Smooth muscle cell (in vitro differentiated cells): ENCODE measurements around the gene OR52L1. TPM values are rescaled to one million over a fixed set of nuclear protein-coding genes. Genes with fewer than 3 reads are reported as not detected.

Experiments
- DNase-seq: peaks from one replicate; lab custom pipeline; 2025; ENCODE audit not compliant: unreplicated experiment; lab: John Stamatoyannopoulos, UW
- H2AFZ ChIP-seq: fragments of 200-600 bp; sonication (generic); 2 replicates; pipeline ENCODE4 v1.6.0; 2016; ENCODE audit warnings: antibody characterized with exemption, low read depth, mild to moderate bottlenecking
- H3F3A ChIP-seq: fragments of 200-600 bp; sonication (generic); 2 replicates; pipeline ENCODE4 v1.6.0; 2017; ENCODE audit warnings: antibody characterized with exemption, low read depth
- H3K27ac ChIP-seq: fragments of 200-600 bp; sonication (generic); 2 replicates; pipeline ENCODE4 v1.5.1; 2016; ENCODE audit warnings: low read depth, mild to moderate bottlenecking
- H3K27me3 ChIP-seq: fragments of 200-600 bp; sonication (generic); 2 replicates; pipeline ENCODE4 v1.6.1; 2016; ENCODE audit warnings: low read depth, mild to moderate bottlenecking
- H3K36me3 ChIP-seq: fragments of 200-600 bp; sonication (generic); 2 replicates; pipeline ENCODE4 v1.5.1; 2016; ENCODE audit warnings: low read depth
- H3K4me1 ChIP-seq: fragments of 200-600 bp; sonication (generic); 2 replicates; pipeline ENCODE4 v1.5.1; 2016; ENCODE audit warnings: low read depth
- H3K4me2 ChIP-seq: fragments of 200-600 bp; sonication (generic); 2 replicates; pipeline ENCODE4 v1.6.0; 2016; ENCODE audit warnings: mild to moderate bottlenecking
- H3K4me3 ChIP-seq: fragments of 200-600 bp; sonication (generic); 2 replicates; pipeline ENCODE4 v1.5.1; 2016; ENCODE audit warnings: mild to moderate bottlenecking
- H3K79me2 ChIP-seq: fragments of 200-600 bp; sonication (generic); 2 replicates; pipeline ENCODE4 v1.6.0; 2016; ENCODE audit warnings: low read depth, mild to moderate bottlenecking
- H3K9ac ChIP-seq: fragments of 200-600 bp; sonication (generic); 2 replicates; pipeline ENCODE4 v1.6.0; 2016; ENCODE audit warnings: low read depth
- H3K9me3 ChIP-seq: fragments of 200-600 bp; sonication (generic); replicated peaks from 2 replicates; pipeline ENCODE4 v1.5.1; 2016; ENCODE audit warnings: low read depth
- H4K20me1 ChIP-seq: fragments of 200-600 bp; sonication (generic); 2 replicates; pipeline ENCODE4 v1.6.0; 2016; ENCODE audit warnings: low read depth
- WGBS: methylation state at CpG from one replicate; pipeline ENCODE4 v1.1.7; 2016; ENCODE audit warnings: low lambda C conversion rate; 5-methylcytosine and 5-hydroxymethylcytosine counted together
- polyA plus RNA-seq: library from polyadenylated mRNA; unstranded; fragments of >200 nt; fragmentation: Nextera tagmentation; extraction: Ambion mirVana; gene quantifications from 2 replicates; pipeline ENCODE4 v1.2.1, GENCODE V29; 2016
- total RNA-seq: library from RNA; depleted of rRNA; stranded (reverse); fragments of >200 nt; gene quantifications from 2 replicates; pipeline ENCODE4 v1.2.3, GENCODE V29; 2014
- TF ChIP-seq, protein P1 (sequence below): fragments of 200-600 bp; sonication (generic); IDR thresholded peaks from 2 replicates; pipeline ENCODE4 v1.5.1; 2017; ENCODE audit warnings: borderline replicate concordance, mild to moderate bottlenecking, antibody characterized with exemption; ENCODE audit not compliant: insufficient read depth, poor library complexity, severe bottlenecking

The OR52L1 gene
- total and polyA plus RNA-seq, 2 experiments from 2014 or later, result 0.18 TPM; not detected in 1

DNA sequence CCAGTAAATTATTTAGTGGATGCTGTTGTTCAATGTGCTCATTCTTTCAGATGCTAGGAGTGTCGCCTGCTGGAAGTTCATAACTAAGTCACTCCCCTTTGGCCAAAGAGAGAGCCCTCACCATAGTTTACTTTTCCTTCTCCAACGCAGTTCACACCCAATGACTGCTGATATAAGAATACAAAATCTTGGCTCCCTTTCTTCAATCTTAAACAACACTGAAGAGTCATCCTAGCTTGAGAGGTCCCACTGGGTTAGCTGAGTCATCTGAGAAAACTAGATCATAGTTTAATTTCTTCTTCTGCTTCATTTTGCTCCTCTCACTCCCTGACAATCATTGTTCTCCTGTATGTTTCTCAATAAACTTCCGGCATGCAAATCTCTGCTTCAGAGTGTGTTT is 5.4 kb upstream of the OR52L1 start:
- no peaks in the 10 kb centered on the region for H3K36me3 ChIP-seq
- H3K27ac ChIP-seq, result no peak overlapping the region
- no peak overlapping the region for H3K9ac ChIP-seq
- H2AFZ ChIP-seq, result no peak overlapping the region
- peaks cover under 1% of the 10 kb centered on the region for H3K27me3 ChIP-seq
- WGBS, result 80% methylated on average over 3 of the region's 3 CpGs
- no peaks in the 10 kb centered on the region for H4K20me1 ChIP-seq
- no peaks in the 10 kb centered on the region for H3F3A ChIP-seq
- no peaks in the 10 kb centered on the region for H3K4me1 ChIP-seq
- no peak overlapping the region for H3K4me2 ChIP-seq
- H3K9me3 ChIP-seq, result no peaks in the 10 kb centered on the region
- H3K4me3 ChIP-seq, result no peak overlapping the region
- DNase-seq, result no peak
- H3K79me2 ChIP-seq, result no peaks in the 10 kb centered on the region
- TF ChIP-seq, protein P1, sequence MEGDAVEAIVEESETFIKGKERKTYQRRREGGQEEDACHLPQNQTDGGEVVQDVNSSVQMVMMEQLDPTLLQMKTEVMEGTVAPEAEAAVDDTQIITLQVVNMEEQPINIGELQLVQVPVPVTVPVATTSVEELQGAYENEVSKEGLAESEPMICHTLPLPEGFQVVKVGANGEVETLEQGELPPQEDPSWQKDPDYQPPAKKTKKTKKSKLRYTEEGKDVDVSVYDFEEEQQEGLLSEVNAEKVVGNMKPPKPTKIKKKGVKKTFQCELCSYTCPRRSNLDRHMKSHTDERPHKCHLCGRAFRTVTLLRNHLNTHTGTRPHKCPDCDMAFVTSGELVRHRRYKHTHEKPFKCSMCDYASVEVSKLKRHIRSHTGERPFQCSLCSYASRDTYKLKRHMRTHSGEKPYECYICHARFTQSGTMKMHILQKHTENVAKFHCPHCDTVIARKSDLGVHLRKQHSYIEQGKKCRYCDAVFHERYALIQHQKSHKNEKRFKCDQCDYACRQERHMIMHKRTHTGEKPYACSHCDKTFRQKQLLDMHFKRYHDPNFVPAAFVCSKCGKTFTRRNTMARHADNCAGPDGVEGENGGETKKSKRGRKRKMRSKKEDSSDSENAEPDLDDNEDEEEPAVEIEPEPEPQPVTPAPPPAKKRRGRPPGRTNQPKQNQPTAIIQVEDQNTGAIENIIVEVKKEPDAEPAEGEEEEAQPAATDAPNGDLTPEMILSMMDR, result no peak

DNA sequence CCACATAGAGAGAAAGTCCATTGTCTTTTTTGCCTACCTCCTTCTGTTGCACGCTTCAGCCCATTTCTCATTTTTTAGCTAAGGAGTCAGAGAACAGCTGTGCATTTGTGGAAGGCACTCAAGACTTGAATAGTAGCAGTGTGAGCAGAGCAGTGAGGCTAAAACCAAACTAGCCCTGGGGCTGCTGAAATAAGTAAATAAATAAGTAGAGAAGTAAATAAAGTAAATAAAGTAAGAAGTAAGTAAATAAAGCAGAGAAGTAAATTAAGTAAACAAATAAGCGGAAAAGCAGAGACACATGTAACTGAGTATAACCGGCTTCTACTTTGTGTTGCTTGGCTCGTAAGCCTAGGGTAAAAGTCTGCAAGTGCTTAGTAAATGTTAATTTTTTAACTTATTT is 2.4 kb upstream of the OR52L1 start:
- Histone ChIP-seq H3K9ac (no peak overlapping the region), H4K20me1 (no peaks in the 10 kb centered on the region), H3K27ac (no peak overlapping the region), H3F3A (no peaks in the 10 kb centered on the region), H2AFZ (no peak overlapping the region), H3K27me3 (no peaks in the 10 kb centered on the region), H3K4me2 (no peak overlapping the region), H3K9me3 (no peaks in the 10 kb centered on the region), H3K79me2 (no peaks in the 10 kb centered on the region), H3K4me1 (no peaks in the 10 kb centered on the region), H3K36me3 (no peaks in the 10 kb centered on the region), H3K4me3 (no peak overlapping the region)
- DNase-seq, result no peak
- WGBS, result 92% methylated on average over 4 of the region's 4 CpGs
- TF ChIP-seq, protein P1, result no peak

DNA sequence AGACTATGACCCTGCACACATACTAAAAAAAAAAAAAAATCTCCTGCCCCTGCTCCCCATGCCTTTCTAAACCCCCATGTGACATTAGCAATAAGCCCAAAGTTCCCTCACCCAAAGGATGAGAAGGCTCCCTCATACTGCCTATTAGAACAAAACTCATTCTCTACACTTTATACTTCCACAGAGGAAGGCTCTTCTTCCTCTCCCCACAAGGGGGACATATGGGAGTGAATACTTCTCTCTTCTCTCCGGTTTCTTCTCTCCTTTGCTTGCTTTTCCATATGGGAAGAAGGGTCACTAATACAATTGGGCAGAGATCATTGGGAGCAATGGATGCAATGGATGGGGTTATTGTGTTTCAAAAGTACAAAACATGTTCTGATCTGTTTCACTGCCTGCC is 3.3 kb downstream of the OR52L1 start:
- H3F3A ChIP-seq, result no peaks in the 10 kb centered on the region
- no peak for DNase-seq
- no peaks in the 10 kb centered on the region for H3K36me3 ChIP-seq
- no peaks in the 10 kb centered on the region for H3K4me1 ChIP-seq
- 68% methylated on average over 1 of the region's 1 CpG for whole genome bisulfite sequencing
- H3K4me2 ChIP-seq, result no peak overlapping the region
- no peaks in the 10 kb centered on the region for H3K79me2 ChIP-seq
- no peaks in the 10 kb centered on the region for H4K20me1 ChIP-seq
- H3K4me3 ChIP-seq, result no peak overlapping the region
- H3K9ac ChIP-seq, result no peak overlapping the region
- TF ChIP-seq, protein P1, result no peak
- no peaks in the 10 kb centered on the region for H3K27me3 ChIP-seq
- no peak overlapping the region for H2AFZ ChIP-seq
- no peak overlapping the region for H3K27ac ChIP-seq
- H3K9me3 ChIP-seq, result peaks cover 5% of the 10 kb centered on the region

DNA sequence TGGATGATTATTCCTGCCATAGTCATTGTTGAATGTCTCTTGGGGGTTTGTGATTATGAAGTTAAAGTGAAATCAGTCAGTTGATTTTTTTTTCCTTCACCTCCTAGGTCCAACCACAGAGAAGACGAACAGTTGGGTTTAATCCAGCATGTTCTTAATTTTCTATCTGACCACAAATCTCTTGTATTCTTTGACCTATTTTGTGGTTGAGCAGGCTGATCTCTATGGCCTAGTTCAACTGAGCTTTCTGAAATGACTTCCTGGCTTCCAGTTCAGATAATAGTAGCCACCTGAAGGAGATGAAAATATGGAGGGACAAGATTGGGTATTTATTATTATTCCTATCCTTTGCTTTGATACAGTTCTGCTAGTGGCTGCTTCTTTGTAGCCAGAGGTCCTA is 13.3 kb downstream of the OR52L1 start:
- Histone ChIP-seq H3K27ac (no peak overlapping the region), H3F3A (no peaks in the 10 kb centered on the region), H4K20me1 (no peaks in the 10 kb centered on the region), H3K9ac (no peak overlapping the region), H3K4me2 (no peak overlapping the region), H3K79me2 (no peaks in the 10 kb centered on the region), H3K36me3 (no peaks in the 10 kb centered on the region), H3K27me3 (peaks cover 6% of the 10 kb centered on the region), H3K9me3 (no peaks in the 10 kb centered on the region), H2AFZ (no peak overlapping the region), H3K4me1 (no peaks in the 10 kb centered on the region), H3K4me3 (no peak overlapping the region)
- DNase-seq, result no peak
- 85% methylated on average over 1 of the region's 1 CpG for whole genome bisulfite sequencing
- TF ChIP-seq, protein P1, result no peak
